ENCODE measurements around the gene NUDC. TPM values are rescaled to one million over a fixed set of nuclear protein-coding genes. Genes with fewer than 3 reads are reported as not detected.
A peak's percentile ranks its signal among the peaks of the same experiment; 100 is the strongest.

NUDC gene
- total and polyA plus RNA-seq, 9 of the 15 experiments (the other 6 are each of a cell fraction or from before 2014, with no cell fraction given) = 9.8 to 234 (median 149) TPM

GRCh38 chr1:26911399-26912146 is 10.0 kb upstream of the NUDC start:
- no peak for ATAC-seq
- no peaks in the 10 kb centered on the region for H3K9me1 ChIP-seq (ENCODE audit: control insufficient read depth, insufficient read depth, low read length)
- H4K20me1 ChIP-seq (replicated peaks; ENCODE audit: control insufficient read depth, insufficient read depth, low read length) = no peaks in the 10 kb centered on the region
- ChIA-PET CTCF (ENCODE audit: low intra/inter-chr PET ratio) (no interaction called here), POLR2A (interaction anchor here (4.1 kb wide), 1 partner anchor 12 kb away, joined by 32 read pairs; the partner anchor contains the start of gene GPATCH3)
- 66% methylated on average over 8 of the region's 8 CpGs for WGBS (ENCODE audit: insufficient coverage, low coverage, missing lambda C conversion rate)
- no peak overlapping the region for H3K4me3 ChIP-seq
- in situ Hi-C loops (cut with MboI) (no loop called here), intact Hi-C loops (cut with micrococcal nuclease) (no loop called here)
- DNase-seq (ENCODE audit: extremely low read depth in 1 of 4, low spot score in 3 of 4) = no peak
- H3K27me3 ChIP-seq (ENCODE audit: control insufficient read depth in 2 of 2, insufficient read depth in 2 of 2, low read length in 2 of 2) = no peaks in the 10 kb centered on the region
- no peaks in the 10 kb centered on the region for H3K9me3 ChIP-seq (replicated peaks; ENCODE audit: control insufficient read depth, insufficient read depth, low read depth, low read length)
- no peak for FAIRE-seq
- H3K9ac ChIP-seq (ENCODE audit: insufficient read depth in 1 of 2, low read depth in 2 of 2, low read length in 2 of 2) = peak overlapping the region in 1 of 2 experiments; percentile 53; a peak in 2 of 4 replicates
- no peaks in the 10 kb centered on the region for H3K79me2 ChIP-seq (ENCODE audit: control insufficient read depth, insufficient read depth, low read length)
- H3K4me1 ChIP-seq (replicated peaks in 1 of 2; ENCODE audit: control insufficient read depth in 2 of 2, insufficient read depth in 2 of 2, low read length in 2 of 2) = peaks cover 30 to 34% of the 10 kb centered on the region in 2 experiments
- H3K36me3 ChIP-seq (ENCODE audit: control insufficient read depth, insufficient read depth, low read length) = no peaks in the 10 kb centered on the region
- H3K27ac ChIP-seq (ENCODE audit: extremely low read depth, low read depth, low read length) = no peak overlapping the region
- H3K4me2 ChIP-seq (ENCODE audit: insufficient read depth, low read length) = no peak overlapping the region
- BruUV-seq (replicated peaks) = no TSS peak
- no peak overlapping the region for H2AFZ ChIP-seq (ENCODE audit: low read depth, low read length)
- no peak for TF ChIP-seq FOXK2 (conservative IDR thresholded peaks at IDR 0.05 in 1 of 2, IDR thresholded peaks at IDR 0.05 in 1 of 2; ENCODE audit: low read depth in 2 of 2)
- no peak for TF ChIP-seq TCF7L2 (IDR thresholded peaks at IDR 0.05; ENCODE audit: low read depth, low read length)
- TF ChIP-seq NBN (IDR thresholded peaks at IDR 0.05; ENCODE audit: low read depth) = no peak
- TF ChIP-seq ZNF764 (CRISPR knock-in tag; IDR thresholded peaks at IDR 0.05; ENCODE audit: low read depth) = no peak
- no peak for TF ChIP-seq ZNF655 (CRISPR knock-in tag; IDR thresholded peaks at IDR 0.05)
- TF ChIP-seq TRIM28 (IDR thresholded peaks at IDR 0.05) = no peak
- TF ChIP-seq GTF3C2 (IDR thresholded peaks at IDR 0.05; ENCODE audit: borderline replicate concordance, extremely low read depth, insufficient read length) = no peak
- TF ChIP-seq, protein P1, sequence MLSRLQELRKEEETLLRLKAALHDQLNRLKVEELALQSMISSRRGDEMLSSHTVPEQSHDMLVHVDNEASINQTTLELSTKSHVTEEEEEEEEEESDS (CRISPR knock-in tag; IDR thresholded peaks at IDR 0.05) = no peak
- TF ChIP-seq SMAD2 (IDR thresholded peaks at IDR 0.05; ENCODE audit: low read depth, low read length) = no peak
- TF ChIP-seq NFYB (IDR thresholded peaks at IDR 0.05; ENCODE audit: extremely low read depth, insufficient read length) = no peak
- TF ChIP-seq NFIC (IDR thresholded peaks at IDR 0.05) = no peak
